Neuronal stem cell (in vitro differentiated cells): ENCODE data around the gene MYOZ1.

Experiments used
- DNase-seq: peaks from one replicate; pipeline ENCODE4 v3.0.0-alpha.2; 2013; ENCODE audit warnings: low spot score
- H2AFZ ChIP-seq: one replicate; pipeline ENCODE4 v1.6.1; 2013; ENCODE audit warnings: mild to moderate bottlenecking, low read length, inconsistent platforms
- H2AK5ac ChIP-seq: 2 replicates; pipeline ENCODE4 v1.6.1; 2013; ENCODE audit warnings: low read depth, mild to moderate bottlenecking, inconsistent platforms, low read length, moderate library complexity, mixed read lengths
- H2BK120ac ChIP-seq: 2 replicates; pipeline ENCODE4 v1.6.1; 2013; ENCODE audit warnings: low read depth, mild to moderate bottlenecking, inconsistent platforms, low read length, moderate library complexity, mixed read lengths
- H2BK12ac ChIP-seq: one replicate; pipeline ENCODE4 v1.6.1; 2013; ENCODE audit warnings: low read length, inconsistent platforms
- H2BK15ac ChIP-seq: 2 replicates; pipeline ENCODE4 v1.6.1; 2013; ENCODE audit warnings: mild to moderate bottlenecking, low read length, inconsistent platforms, mixed read lengths
- H2BK5ac ChIP-seq: one replicate; pipeline ENCODE4 v1.6.1; 2013; ENCODE audit warnings: inconsistent platforms, mild to moderate bottlenecking, low read length, moderate library complexity
- H3K14ac ChIP-seq: one replicate; pipeline ENCODE4 v1.6.1; 2013; ENCODE audit warnings: low read length, inconsistent platforms
- H3K18ac ChIP-seq: 2 replicates; pipeline ENCODE4 v1.6.1; 2013; ENCODE audit warnings: low read length, inconsistent platforms
- H3K23ac ChIP-seq: 2 replicates; pipeline ENCODE4 v1.6.1; 2013; ENCODE audit warnings: low read depth, mild to moderate bottlenecking, mixed read lengths, low read length, inconsistent platforms; ENCODE audit not compliant: poor library complexity
- H3K27ac ChIP-seq: replicated peaks from 3 replicates; pipeline ENCODE4 v1.5.1; 2013; ENCODE audit warnings: low read length, inconsistent platforms
- H3K27me3 ChIP-seq, 3 experiments: 2 replicates each; pipeline ENCODE4 v1.6.1; 2013; ENCODE audit warnings: low read length in 3 of 3, mild to moderate bottlenecking in 2 of 3, inconsistent platforms in 1 of 3, low read depth in 1 of 3, mixed read lengths in 1 of 3, moderate library complexity in 1 of 3; ENCODE audit not compliant: control insufficient read depth in 3 of 3, insufficient read depth in 3 of 3
- H3K36me3 ChIP-seq, 2 donors: replicated peaks in 1 of 2; 2 replicates each; pipeline ENCODE4 v1.6.1; 2013; ENCODE audit warnings: low read length in 2 of 2; ENCODE audit not compliant: control insufficient read depth in 2 of 2, insufficient read depth in 2 of 2
- H3K4ac ChIP-seq: 2 replicates; pipeline ENCODE4 v1.6.1; 2013; ENCODE audit warnings: inconsistent platforms, mild to moderate bottlenecking, low read length, moderate library complexity
- H3K4me1 ChIP-seq, 2 donors: 1 replicate in 1 of 2; 2 replicates in 1 of 2; pipeline ENCODE4 v1.6.1; 2013; ENCODE audit warnings: low read length in 2 of 2, low read depth in 1 of 2; ENCODE audit not compliant: control insufficient read depth in 2 of 2, insufficient read depth in 1 of 2
- H3K4me2 ChIP-seq: one replicate; pipeline ENCODE4 v1.6.1; 2013; ENCODE audit warnings: mild to moderate bottlenecking, low read length, inconsistent platforms; ENCODE audit not compliant: insufficient read depth, poor library complexity, severe bottlenecking
- H3K4me3 ChIP-seq, 2 donors: 2 replicates each; pipeline ENCODE4 v1.5.1; 2013; ENCODE audit warnings: low read length in 2 of 2, mild to moderate bottlenecking in 2 of 2, inconsistent platforms in 1 of 2, moderate library complexity in 1 of 2
- H3K79me1 ChIP-seq: one replicate; pipeline ENCODE4 v1.6.1; 2013; ENCODE audit warnings: low read depth, mild to moderate bottlenecking, inconsistent platforms, low read length, moderate library complexity
- H3K9ac ChIP-seq: one replicate; pipeline ENCODE4 v1.6.1; 2013; ENCODE audit warnings: mild to moderate bottlenecking, low read depth, low read length, inconsistent platforms; ENCODE audit not compliant: poor library complexity
- H3K9me3 ChIP-seq, 2 donors: replicated peaks in 1 of 2; 2 replicates each; pipeline versions ENCODE3 to v1.6.1; 2013; ENCODE audit warnings: low read length in 2 of 2, mild to moderate bottlenecking in 2 of 2, inconsistent platforms in 1 of 2, low read depth in 1 of 2, mixed read lengths in 1 of 2, moderate library complexity in 1 of 2; ENCODE audit not compliant: control insufficient read depth in 2 of 2, insufficient read depth in 1 of 2
- H4K8ac ChIP-seq: one replicate; pipeline ENCODE4 v1.6.1; 2013; ENCODE audit warnings: low read depth, mild to moderate bottlenecking, inconsistent platforms, low read length, moderate library complexity
- H4K91ac ChIP-seq: one replicate; pipeline ENCODE4 v1.6.1; 2013; ENCODE audit warnings: low read length, low read depth, mild to moderate bottlenecking, inconsistent platforms; ENCODE audit not compliant: poor library complexity
- WGBS, 2 donors: extraction: QIAGEN DNeasy Blood & Tissue Kit; methylation state at CpG; one replicate each; pipeline ENCODE4 v1.1.7; 2013; ENCODE audit warnings: missing lambda C conversion rate in 2 of 2, mixed read lengths in 1 of 2; ENCODE audit not compliant: insufficient read length in 2 of 2, insufficient replicate concordance in 1 of 2; ENCODE audit errors: extremely low coverage in 2 of 2; 5-methylcytosine and 5-hydroxymethylcytosine counted together

The MYOZ1 gene

GRCh38 chr10:73585327-73585726 lies 55.9 kb downstream of the MYOZ1 start:
- Histone ChIP-seq H3K9me3 (peaks cover 5 to 10% of the 10 kb centered on the region in 2 donors), H3K27ac (no peak overlapping the region), H3K18ac (no peak overlapping the region)

GRCh38 chr10:73584737-73585136 lies 56.5 kb downstream of the MYOZ1 start:
- Histone ChIP-seq H2BK12ac (no peak overlapping the region), H2BK5ac (no peak overlapping the region), H3K4me2 (no peak overlapping the region), H4K8ac (no peak overlapping the region), H3K23ac (no peak overlapping the region), H2BK120ac (no peak overlapping the region), H3K4ac (no peak overlapping the region), H3K27me3 (no peaks in the 10 kb centered on the region), H2AK5ac (no peak overlapping the region), H3K36me3 (peaks cover 3 to 4% of the 10 kb centered on the region in 2 donors), H3K14ac (no peak overlapping the region), H3K18ac (no peak overlapping the region), H3K27ac (no peak overlapping the region), H4K91ac (no peak overlapping the region), H3K4me3 (no peak overlapping the region), H2AFZ (no peak overlapping the region), H3K79me1 (peaks cover 1% of the 10 kb centered on the region), H3K4me1 (peaks cover 6 to 7% of the 10 kb centered on the region in 2 donors), H3K9me3 (peaks cover 5 to 10% of the 10 kb centered on the region in 2 donors), H3K9ac (no peak overlapping the region), H2BK15ac (no peak overlapping the region)
- no peak for DNase-seq
- WGBS, 2 donors: no CpG with 5 or more reads among the region's 2 CpGs

More at GRCh38 chr10:73585327-73585726, 55.9 kb downstream of the MYOZ1 start:
- peaks cover 8 to 10% of the 10 kb centered on the region in 2 donors for H3K4me1 ChIP-seq
- no peak overlapping the region for H2BK15ac ChIP-seq
- H4K8ac ChIP-seq: no peak overlapping the region
- DNase-seq: no peak
- no peak overlapping the region for H2BK5ac ChIP-seq
- no CpG with 5 or more reads among the region's 3 CpGs for WGBS, 2 donors
- H3K27me3 ChIP-seq: no peaks in the 10 kb centered on the region
- no peak overlapping the region for H2BK12ac ChIP-seq
- H3K36me3 ChIP-seq: peaks cover 3 to 4% of the 10 kb centered on the region in 2 donors
- H3K9ac ChIP-seq: no peak overlapping the region
- peak overlapping the region; percentile 16 for H2BK120ac ChIP-seq
- peaks cover 1% of the 10 kb centered on the region for H3K79me1 ChIP-seq
- no peak overlapping the region for H2AFZ ChIP-seq
- no peak overlapping the region for H3K23ac ChIP-seq
- no peak overlapping the region for H4K91ac ChIP-seq
- H3K14ac ChIP-seq: no peak overlapping the region
- H3K4ac ChIP-seq: no peak overlapping the region
- no peak overlapping the region for H3K4me3 ChIP-seq
- no peak overlapping the region for H3K4me2 ChIP-seq
- no peak overlapping the region for H2AK5ac ChIP-seq

GRCh38 chr10:73581918-73582317 lies 59.4 kb downstream of the MYOZ1 start:
- peak; percentile 30 for DNase-seq
- WGBS, 2 donors: no CpG with 5 or more reads among the region's 2 CpGs
- no peak overlapping the region for H3K14ac ChIP-seq
- no peak overlapping the region for H3K23ac ChIP-seq
- H3K27ac ChIP-seq: peak overlapping the region; percentile 90
- no peak overlapping the region for H2BK15ac ChIP-seq
- H3K18ac ChIP-seq: no peak overlapping the region
- peaks cover 1% of the 10 kb centered on the region for H3K79me1 ChIP-seq
- no peak overlapping the region for H2BK5ac ChIP-seq
- no peak overlapping the region for H3K4me3 ChIP-seq
- H3K9ac ChIP-seq: no peak overlapping the region
- H3K4ac ChIP-seq: no peak overlapping the region
- H2BK120ac ChIP-seq: no peak overlapping the region
- H3K9me3 ChIP-seq: peaks cover 5 to 10% of the 10 kb centered on the region in 2 donors
- no peak overlapping the region for H2BK12ac ChIP-seq
- peaks cover 3 to 4% of the 10 kb centered on the region in 2 donors for H3K36me3 ChIP-seq
- H3K4me2 ChIP-seq: no peak overlapping the region
- H2AFZ ChIP-seq: no peak overlapping the region
- no peak overlapping the region for H4K91ac ChIP-seq
- no peak overlapping the region for H2AK5ac ChIP-seq
- H3K4me1 ChIP-seq: peaks cover 0 to 8% of the 10 kb centered on the region in 2 donors
- no peaks in the 10 kb centered on the region for H3K27me3 ChIP-seq
- H4K8ac ChIP-seq: no peak overlapping the region
